ENCODE measurements around the gene GSC2.

GSC2 gene

DNA sequence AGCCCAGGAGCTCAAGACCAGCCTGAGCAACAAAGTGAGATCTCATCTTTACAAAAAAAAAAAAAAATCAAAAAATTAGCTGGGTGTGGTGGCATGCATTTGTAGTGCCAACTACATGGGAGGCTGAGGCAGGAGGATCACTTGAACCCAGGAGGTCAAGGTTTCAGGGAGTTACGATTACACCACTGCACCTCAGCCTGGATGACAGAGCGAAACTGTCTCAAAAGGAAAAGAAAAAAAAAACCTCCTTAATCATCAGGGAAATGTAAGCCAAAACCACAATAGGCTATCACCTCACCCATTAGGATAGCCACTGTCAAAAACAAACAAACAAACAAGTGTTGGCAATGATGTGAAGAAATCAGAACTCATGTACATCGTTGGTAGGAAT lies 41.3 kb downstream of the GSC2 start:
- TF ChIP-seq FOXM1 (IDR thresholded peaks at IDR 0.05; ENCODE audit: borderline replicate concordance, low read depth) (no peak), CEBPB (IDR thresholded peaks at IDR 0.05) (no peak), EGR1 (IDR thresholded peaks at IDR 0.05) (no peak), TEAD4 (IDR thresholded peaks at IDR 0.05) (no peak), TAF1 (IDR thresholded peaks at IDR 0.05; ENCODE audit: low read depth) (no peak), ZBTB7A (IDR thresholded peaks at IDR 0.05; ENCODE audit: low read depth) (no peak), EP300 (IDR thresholded peaks at IDR 0.05; ENCODE audit: borderline replicate concordance) (no peak), NFIC (IDR thresholded peaks at IDR 0.05) (no peak), CREB1 (IDR thresholded peaks at IDR 0.05; ENCODE audit: low read depth) (no peak), YY1 (IDR thresholded peaks at IDR 0.05; ENCODE audit: low read depth) (no peak), RAD21 (IDR thresholded peaks at IDR 0.05; ENCODE audit: low read depth) (no peak), TCF12 (IDR thresholded peaks at IDR 0.05; ENCODE audit: low read depth) (no peak)
- TF ChIP-seq, protein P1, sequence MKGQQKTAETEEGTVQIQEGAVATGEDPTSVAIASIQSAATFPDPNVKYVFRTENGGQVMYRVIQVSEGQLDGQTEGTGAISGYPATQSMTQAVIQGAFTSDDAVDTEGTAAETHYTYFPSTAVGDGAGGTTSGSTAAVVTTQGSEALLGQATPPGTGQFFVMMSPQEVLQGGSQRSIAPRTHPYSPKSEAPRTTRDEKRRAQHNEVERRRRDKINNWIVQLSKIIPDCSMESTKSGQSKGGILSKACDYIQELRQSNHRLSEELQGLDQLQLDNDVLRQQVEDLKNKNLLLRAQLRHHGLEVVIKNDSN (IDR thresholded peaks at IDR 0.05), result no peak
- TF ChIP-seq, protein P2, sequence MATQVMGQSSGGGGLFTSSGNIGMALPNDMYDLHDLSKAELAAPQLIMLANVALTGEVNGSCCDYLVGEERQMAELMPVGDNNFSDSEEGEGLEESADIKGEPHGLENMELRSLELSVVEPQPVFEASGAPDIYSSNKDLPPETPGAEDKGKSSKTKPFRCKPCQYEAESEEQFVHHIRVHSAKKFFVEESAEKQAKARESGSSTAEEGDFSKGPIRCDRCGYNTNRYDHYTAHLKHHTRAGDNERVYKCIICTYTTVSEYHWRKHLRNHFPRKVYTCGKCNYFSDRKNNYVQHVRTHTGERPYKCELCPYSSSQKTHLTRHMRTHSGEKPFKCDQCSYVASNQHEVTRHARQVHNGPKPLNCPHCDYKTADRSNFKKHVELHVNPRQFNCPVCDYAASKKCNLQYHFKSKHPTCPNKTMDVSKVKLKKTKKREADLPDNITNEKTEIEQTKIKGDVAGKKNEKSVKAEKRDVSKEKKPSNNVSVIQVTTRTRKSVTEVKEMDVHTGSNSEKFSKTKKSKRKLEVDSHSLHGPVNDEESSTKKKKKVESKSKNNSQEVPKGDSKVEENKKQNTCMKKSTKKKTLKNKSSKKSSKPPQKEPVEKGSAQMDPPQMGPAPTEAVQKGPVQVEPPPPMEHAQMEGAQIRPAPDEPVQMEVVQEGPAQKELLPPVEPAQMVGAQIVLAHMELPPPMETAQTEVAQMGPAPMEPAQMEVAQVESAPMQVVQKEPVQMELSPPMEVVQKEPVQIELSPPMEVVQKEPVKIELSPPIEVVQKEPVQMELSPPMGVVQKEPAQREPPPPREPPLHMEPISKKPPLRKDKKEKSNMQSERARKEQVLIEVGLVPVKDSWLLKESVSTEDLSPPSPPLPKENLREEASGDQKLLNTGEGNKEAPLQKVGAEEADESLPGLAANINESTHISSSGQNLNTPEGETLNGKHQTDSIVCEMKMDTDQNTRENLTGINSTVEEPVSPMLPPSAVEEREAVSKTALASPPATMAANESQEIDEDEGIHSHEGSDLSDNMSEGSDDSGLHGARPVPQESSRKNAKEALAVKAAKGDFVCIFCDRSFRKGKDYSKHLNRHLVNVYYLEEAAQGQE (IDR thresholded peaks at IDR 0.05; ENCODE audit: low read depth), result no peak
- TF ChIP-seq, protein P3, sequence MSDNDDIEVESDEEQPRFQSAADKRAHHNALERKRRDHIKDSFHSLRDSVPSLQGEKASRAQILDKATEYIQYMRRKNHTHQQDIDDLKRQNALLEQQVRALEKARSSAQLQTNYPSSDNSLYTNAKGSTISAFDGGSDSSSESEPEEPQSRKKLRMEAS (IDR thresholded peaks at IDR 0.05), result no peak

DNA sequence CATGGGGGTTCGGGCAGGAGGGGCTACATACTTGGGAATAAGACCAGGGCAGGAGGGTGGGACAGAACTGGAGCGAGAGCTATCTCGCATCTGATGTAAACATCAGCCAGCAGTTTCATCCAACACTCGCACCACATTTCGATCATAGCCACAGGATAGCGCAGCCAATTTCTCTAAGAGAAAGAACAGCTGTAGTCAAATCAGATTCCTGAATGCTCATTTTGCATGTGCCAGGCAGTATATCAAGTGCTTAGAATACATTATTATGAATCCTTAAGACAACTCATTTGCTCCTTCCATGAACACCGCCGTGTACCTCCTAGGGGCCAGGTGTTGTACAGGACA lies 42.4 kb downstream of the GSC2 start:
- TF ChIP-seq YY1 (IDR thresholded peaks at IDR 0.05; ENCODE audit: low read depth), result no peak
- no peak for TF ChIP-seq TEAD4 (IDR thresholded peaks at IDR 0.05)
- no peak for TF ChIP-seq TCF12 (IDR thresholded peaks at IDR 0.05; ENCODE audit: low read depth)
- TF ChIP-seq, protein P1 (IDR thresholded peaks at IDR 0.05), result no peak
- no peak for TF ChIP-seq EP300 (IDR thresholded peaks at IDR 0.05; ENCODE audit: borderline replicate concordance)
- TF ChIP-seq, protein P2 (IDR thresholded peaks at IDR 0.05; ENCODE audit: low read depth), result no peak
- no peak for TF ChIP-seq TAF1 (IDR thresholded peaks at IDR 0.05; ENCODE audit: low read depth)
- TF ChIP-seq CEBPB (IDR thresholded peaks at IDR 0.05), result no peak
- TF ChIP-seq, protein P3 (IDR thresholded peaks at IDR 0.05), result no peak
- TF ChIP-seq CREB1 (IDR thresholded peaks at IDR 0.05; ENCODE audit: low read depth), result no peak
- no peak for TF ChIP-seq FOXM1 (IDR thresholded peaks at IDR 0.05; ENCODE audit: borderline replicate concordance, low read depth)
- TF ChIP-seq NFIC (IDR thresholded peaks at IDR 0.05), result no peak
- TF ChIP-seq EGR1 (IDR thresholded peaks at IDR 0.05), result no peak
- no peak for TF ChIP-seq RAD21 (IDR thresholded peaks at IDR 0.05; ENCODE audit: low read depth)
- no peak for TF ChIP-seq ZBTB7A (IDR thresholded peaks at IDR 0.05; ENCODE audit: low read depth)

DNA sequence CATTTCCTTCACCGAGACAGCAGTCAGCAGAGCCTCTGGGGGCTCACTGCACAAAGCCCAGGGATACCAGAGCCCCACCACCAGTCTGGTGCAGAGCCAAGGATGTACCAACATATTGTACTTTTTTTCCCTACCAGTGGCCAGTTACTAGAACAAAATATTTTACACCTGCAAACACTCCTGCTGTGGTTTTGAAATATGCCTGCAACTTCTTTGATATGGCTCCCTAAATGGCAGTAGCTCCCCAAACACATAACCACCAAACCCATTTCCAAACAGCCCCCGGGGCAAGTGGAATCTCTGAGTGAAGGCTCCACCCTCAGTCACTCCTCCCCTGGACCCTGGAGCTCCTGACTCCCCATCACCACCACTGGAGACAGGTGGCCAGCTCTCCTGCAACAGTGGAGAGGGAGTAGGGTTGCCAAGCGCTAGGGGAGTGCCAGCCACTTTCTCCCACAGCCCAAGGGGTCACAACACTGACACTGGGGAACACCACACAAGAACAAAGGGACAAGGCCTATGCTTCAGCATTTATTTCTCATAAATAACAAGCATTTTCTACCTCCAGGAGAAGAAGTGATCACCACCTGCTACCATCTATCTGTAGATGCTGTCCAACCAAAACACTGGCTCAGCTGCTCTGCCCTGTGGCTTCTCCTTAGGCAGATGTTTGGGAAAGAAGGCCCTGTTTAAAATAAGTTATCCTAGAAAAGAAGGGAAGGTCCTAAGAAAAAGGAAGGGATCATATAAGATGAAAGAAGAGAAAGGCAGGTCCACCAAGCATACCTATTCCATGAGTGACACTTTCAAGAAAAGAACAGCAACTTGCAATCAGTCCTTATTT lies 43.0 kb downstream of the GSC2 start:
- TF ChIP-seq NFIC (IDR thresholded peaks at IDR 0.05) (no peak), CREB1 (IDR thresholded peaks at IDR 0.05; ENCODE audit: low read depth) (no peak), FOXM1 (IDR thresholded peaks at IDR 0.05; ENCODE audit: borderline replicate concordance, low read depth) (no peak), TCF12 (IDR thresholded peaks at IDR 0.05; ENCODE audit: low read depth) (no peak), EGR1 (IDR thresholded peaks at IDR 0.05) (no peak), TEAD4 (IDR thresholded peaks at IDR 0.05) (no peak), RAD21 (IDR thresholded peaks at IDR 0.05; ENCODE audit: low read depth) (no peak), CEBPB (IDR thresholded peaks at IDR 0.05) (no peak), TAF1 (IDR thresholded peaks at IDR 0.05; ENCODE audit: low read depth) (no peak), ZBTB7A (IDR thresholded peaks at IDR 0.05; ENCODE audit: low read depth) (no peak), EP300 (IDR thresholded peaks at IDR 0.05; ENCODE audit: borderline replicate concordance) (no peak)
- TF ChIP-seq, protein P3 (IDR thresholded peaks at IDR 0.05), result no peak
- TF ChIP-seq, protein P2 (IDR thresholded peaks at IDR 0.05; ENCODE audit: low read depth), result no peak
- TF ChIP-seq, protein P1 (IDR thresholded peaks at IDR 0.05), result no peak
